PC-9 (cell line): ENCODE measurements around the gene AQP1. TPM values are rescaled to one million over a fixed set of nuclear protein-coding genes. Genes with fewer than 3 reads are reported as not detected.

Experiments
- BruUV-seq: library from RNA; stranded (reverse); fragments of 400-500 nt; replicated peaks from 2 replicates; lab custom pipeline; 2021; lab: Mats Ljungman, UMichigan
- CTCF ChIA-PET: fragments of 300-600 bp; sonication (Branson Sonifier 250); formaldehyde crosslinking; loops from one replicate; lab custom pipeline; 2022; ENCODE audit warnings: antibody characterized with exemption; lab: Charles Lee
- POLR2A ChIA-PET: fragments of 300-600 bp; sonication (Branson Sonifier 250); formaldehyde crosslinking; loops from one replicate; lab custom pipeline; 2022; ENCODE audit warnings: antibody characterized with exemption; ENCODE audit not compliant: unreplicated experiment; lab: Charles Lee
- DNase-seq, 2 experiments: peaks; one replicate each; pipeline versions ENCODE4 v3.0.0 to v3.0.0-alpha.2; 2015 to 2022; ENCODE audit warnings: mixed read lengths in 1 of 2
- H2AFZ ChIP-seq: fragments of 200-600 bp; sonication (generic); 2 replicates; pipeline ENCODE4 v1.8.1; 2017; ENCODE audit warnings: antibody characterized with exemption
- H3F3A ChIP-seq: fragments of 200-600 bp; sonication (generic); 2 replicates; pipeline ENCODE4 v1.8.1; 2017; ENCODE audit warnings: antibody characterized with exemption, mild to moderate bottlenecking, low read depth; ENCODE audit not compliant: insufficient read depth
- H3K27ac ChIP-seq: fragments of 200-600 bp; sonication (generic); 2 replicates; pipeline ENCODE4 v1.6.1; 2016; ENCODE audit warnings: mixed run types
- H3K27me3 ChIP-seq: fragments of 200-600 bp; sonication (generic); 2 replicates; pipeline ENCODE4 v1.6.1; 2016; ENCODE audit warnings: low read depth, mixed run types; ENCODE audit not compliant: insufficient read depth
- H3K36me3 ChIP-seq: fragments of 200-600 bp; sonication (generic); 2 replicates; pipeline ENCODE4 v1.6.1; 2016; ENCODE audit warnings: low read depth, mixed run types
- H3K4me1 ChIP-seq: fragments of 200-600 bp; sonication (generic); replicated peaks from 2 replicates; pipeline ENCODE4 v1.6.1; 2016; ENCODE audit warnings: mixed run types; ENCODE audit not compliant: insufficient read depth
- H3K4me2 ChIP-seq: fragments of 200-600 bp; sonication (generic); 2 replicates; pipeline ENCODE4 v1.6.1; 2017; ENCODE audit warnings: mixed run types
- H3K4me3 ChIP-seq: fragments of 200-600 bp; sonication (generic); 2 replicates; pipeline ENCODE4 v1.6.1; 2016; ENCODE audit warnings: mixed run types
- H3K79me2 ChIP-seq: fragments of 200-600 bp; sonication (generic); 2 replicates; pipeline ENCODE4 v1.6.1; 2017; ENCODE audit warnings: low read depth, mixed run types
- H3K9me2 ChIP-seq: fragments of 200-600 bp; sonication (generic); 2 replicates; pipeline ENCODE4 v1.8.1; 2017; ENCODE audit warnings: mild to moderate bottlenecking; ENCODE audit not compliant: insufficient read depth
- H3K9me3 ChIP-seq: fragments of 200-600 bp; sonication (generic); 2 replicates; pipeline ENCODE4 v1.8.1; 2016; ENCODE audit warnings: low read depth; ENCODE audit not compliant: insufficient read depth
- H4K20me1 ChIP-seq: fragments of 200-600 bp; sonication (generic); 2 replicates; pipeline ENCODE4 v1.8.1; 2017; ENCODE audit not compliant: insufficient read depth
- EZH2 ChIP-seq: fragments of 200-600 bp; sonication (generic); IDR thresholded peaks from 2 replicates; pipeline ENCODE4 v1.8.0; 2017; ENCODE audit warnings: antibody characterized with exemption, low read depth
- intact Hi-C: fragments of 100-400 bp; cut with micrococcal nuclease; formaldehyde crosslinking; loops from one replicate; pipeline ENCODE4 v1.10.0; 2022; ENCODE audit not compliant: unreplicated experiment
- total RNA-seq: library from RNA; stranded (reverse); gene quantifications from 2 replicates; pipeline ENCODE4 v1.2.3, GENCODE V29; 2021
- TF ChIP-seq, protein P1 (sequence below): fragments of 200-600 bp; sonication (generic); conservative IDR thresholded peaks from 2 replicates; pipeline ENCODE4 v1.6.1; 2017; ENCODE audit warnings: mixed run types, antibody characterized with exemption, mild to moderate bottlenecking, moderate library complexity

The AQP1 gene
- total RNA-seq, 1 experiment from 2014 or later, result 4.0 TPM

DNA sequence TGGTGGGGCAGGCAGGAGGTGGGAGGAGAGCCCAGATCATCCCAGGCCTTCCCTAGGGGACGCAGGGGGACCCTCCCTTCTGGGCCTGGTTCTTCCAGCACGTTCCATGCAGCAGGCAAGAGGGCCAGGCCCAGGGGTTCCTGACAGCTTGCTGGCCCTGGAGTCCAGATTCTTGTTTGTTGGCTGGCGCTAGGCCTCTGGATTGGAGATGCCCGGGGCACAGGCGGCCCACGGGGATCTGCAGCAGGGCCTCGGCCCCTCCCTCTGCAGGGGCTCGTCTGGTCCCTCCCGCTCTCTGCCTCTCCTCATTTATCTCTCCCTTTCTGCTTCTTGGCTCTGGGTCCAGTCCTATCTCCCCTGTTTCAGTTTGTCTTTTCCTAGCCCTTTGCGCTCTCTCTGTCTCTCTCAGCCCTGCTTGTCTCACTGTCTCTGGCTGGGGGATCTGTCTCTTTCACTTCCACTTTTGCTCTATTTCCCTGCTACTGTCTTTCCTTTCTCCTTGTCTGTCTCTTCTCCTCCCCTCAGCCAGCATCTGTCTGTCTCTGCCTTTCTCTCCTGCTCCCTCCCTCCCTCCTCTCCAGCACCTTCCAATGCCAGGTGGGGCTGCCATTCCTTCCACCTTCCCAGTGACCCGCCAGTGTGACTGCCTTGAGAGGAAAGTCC is 1.1 kb upstream of the AQP1 start:
- Histone ChIP-seq H4K20me1 (no peaks in the 10 kb centered on the region), H3K27me3 (no peaks in the 10 kb centered on the region), H3K27ac (no peak overlapping the region), H3K9me2 (no peaks in the 10 kb centered on the region), H2AFZ (no peak overlapping the region), H3K79me2 (no peaks in the 10 kb centered on the region), H3K4me1 (peaks cover 35% of the 10 kb centered on the region), H3K9me3 (no peaks in the 10 kb centered on the region), H3K36me3 (no peaks in the 10 kb centered on the region), H3K4me2 (no peak overlapping the region), H3K4me3 (no peak overlapping the region), H3F3A (peaks cover 13% of the 10 kb centered on the region; the same call in 1 of the 2 replicates)
- intact Hi-C loops, result loop anchor here (5.0 kb wide), 1 partner anchor 63 kb away; no protein-coding TSS in a partner anchor
- BruUV-seq, result no TSS peak
- no peak for TF ChIP-seq EZH2
- TF ChIP-seq, protein P1, sequence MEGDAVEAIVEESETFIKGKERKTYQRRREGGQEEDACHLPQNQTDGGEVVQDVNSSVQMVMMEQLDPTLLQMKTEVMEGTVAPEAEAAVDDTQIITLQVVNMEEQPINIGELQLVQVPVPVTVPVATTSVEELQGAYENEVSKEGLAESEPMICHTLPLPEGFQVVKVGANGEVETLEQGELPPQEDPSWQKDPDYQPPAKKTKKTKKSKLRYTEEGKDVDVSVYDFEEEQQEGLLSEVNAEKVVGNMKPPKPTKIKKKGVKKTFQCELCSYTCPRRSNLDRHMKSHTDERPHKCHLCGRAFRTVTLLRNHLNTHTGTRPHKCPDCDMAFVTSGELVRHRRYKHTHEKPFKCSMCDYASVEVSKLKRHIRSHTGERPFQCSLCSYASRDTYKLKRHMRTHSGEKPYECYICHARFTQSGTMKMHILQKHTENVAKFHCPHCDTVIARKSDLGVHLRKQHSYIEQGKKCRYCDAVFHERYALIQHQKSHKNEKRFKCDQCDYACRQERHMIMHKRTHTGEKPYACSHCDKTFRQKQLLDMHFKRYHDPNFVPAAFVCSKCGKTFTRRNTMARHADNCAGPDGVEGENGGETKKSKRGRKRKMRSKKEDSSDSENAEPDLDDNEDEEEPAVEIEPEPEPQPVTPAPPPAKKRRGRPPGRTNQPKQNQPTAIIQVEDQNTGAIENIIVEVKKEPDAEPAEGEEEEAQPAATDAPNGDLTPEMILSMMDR, result no peak
- ChIA-PET POLR2A (no interaction called here), CTCF (no interaction called here)
- no peak for DNase-seq

DNA sequence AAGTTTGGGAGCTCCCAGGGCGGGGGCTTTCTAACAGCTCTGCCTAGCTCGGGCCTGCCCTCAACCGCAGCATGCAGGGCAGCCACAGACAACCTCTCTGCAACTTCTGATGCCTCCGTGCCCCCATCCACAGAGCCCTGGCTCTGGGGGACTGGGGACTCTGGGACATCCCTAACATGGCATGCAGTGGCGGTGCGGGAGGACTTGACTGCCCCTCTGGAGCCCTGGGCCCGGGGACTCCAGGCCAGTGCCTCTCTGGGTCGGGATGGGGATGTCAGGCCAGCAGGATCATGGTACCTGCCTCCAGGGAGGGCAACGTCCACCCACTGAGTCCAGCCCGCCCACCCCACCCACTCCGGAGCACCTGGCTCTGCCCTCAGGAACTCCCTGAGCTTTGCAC is 520 bp upstream of the AQP1 start:
- no peaks in the 10 kb centered on the region for H3K9me2 ChIP-seq
- no TSS peak for BruUV-seq
- H3K79me2 ChIP-seq, result no peaks in the 10 kb centered on the region
- ChIA-PET POLR2A (no interaction called here), CTCF (no interaction called here)
- H3K27ac ChIP-seq, result no peak overlapping the region
- H4K20me1 ChIP-seq, result no peaks in the 10 kb centered on the region
- H3K36me3 ChIP-seq, result no peaks in the 10 kb centered on the region
- peaks cover 35% of the 10 kb centered on the region for H3K4me1 ChIP-seq
- no peak overlapping the region for H3K4me2 ChIP-seq
- no peaks in the 10 kb centered on the region for H3K9me3 ChIP-seq
- no peak for DNase-seq
- H3F3A ChIP-seq, result peaks cover 19% of the 10 kb centered on the region; the same call in 1 of the 2 replicates
- TF ChIP-seq, protein P1, result no peak
- no peak for TF ChIP-seq EZH2
- intact Hi-C loops, result loop anchor here (5.0 kb wide), 1 partner anchor 64 kb away; no protein-coding TSS in a partner anchor
- H3K27me3 ChIP-seq, result no peaks in the 10 kb centered on the region
- H2AFZ ChIP-seq, result no peak overlapping the region
- H3K4me3 ChIP-seq, result no peak overlapping the region

DNA sequence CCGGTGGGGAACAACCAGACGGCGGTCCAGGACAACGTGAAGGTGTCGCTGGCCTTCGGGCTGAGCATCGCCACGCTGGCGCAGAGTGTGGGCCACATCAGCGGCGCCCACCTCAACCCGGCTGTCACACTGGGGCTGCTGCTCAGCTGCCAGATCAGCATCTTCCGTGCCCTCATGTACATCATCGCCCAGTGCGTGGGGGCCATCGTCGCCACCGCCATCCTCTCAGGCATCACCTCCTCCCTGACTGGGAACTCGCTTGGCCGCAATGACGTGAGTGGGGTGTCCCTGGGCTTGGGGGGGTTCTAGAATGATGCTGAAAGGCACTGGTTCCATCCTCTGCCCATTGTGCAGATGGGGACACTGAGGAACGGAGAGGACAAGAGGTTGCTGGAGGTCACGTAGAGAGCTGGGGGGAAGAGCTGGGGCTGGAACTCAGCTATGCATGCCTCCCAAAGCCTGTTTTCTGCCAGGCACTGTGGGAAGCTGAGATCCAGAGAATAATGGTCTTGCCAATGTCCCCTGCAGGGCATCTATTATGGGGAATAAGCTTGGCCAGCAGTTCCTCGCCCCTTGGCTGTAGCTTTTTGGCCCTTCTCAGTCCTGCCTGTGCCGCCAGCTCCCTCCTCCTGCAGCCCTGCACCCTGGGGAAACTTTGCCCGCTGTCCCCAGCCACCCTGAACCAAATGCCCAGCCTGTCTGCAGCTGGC is 523 bp downstream of the AQP1 start:
- H3K9me3 ChIP-seq, result no peaks in the 10 kb centered on the region
- no peak overlapping the region for H2AFZ ChIP-seq
- no peaks in the 10 kb centered on the region for H3K36me3 ChIP-seq
- no peak overlapping the region for H3K27ac ChIP-seq
- no peak for DNase-seq
- H3K79me2 ChIP-seq, result no peaks in the 10 kb centered on the region
- H3F3A ChIP-seq, result peaks cover 23% of the 10 kb centered on the region; the same call in 1 of the 2 replicates
- H3K4me3 ChIP-seq, result no peak overlapping the region
- H3K9me2 ChIP-seq, result no peaks in the 10 kb centered on the region
- CTCF ChIA-PET, result no interaction called here
- BruUV-seq, result no TSS peak
- no peak overlapping the region for H3K4me2 ChIP-seq
- no peaks in the 10 kb centered on the region for H3K27me3 ChIP-seq
- POLR2A ChIA-PET, result no interaction called here
- H4K20me1 ChIP-seq, result no peaks in the 10 kb centered on the region
- TF ChIP-seq, protein P1, result no peak
- TF ChIP-seq EZH2, result no peak
- H3K4me1 ChIP-seq, result peaks cover 30% of the 10 kb centered on the region
- intact Hi-C loops, result loop anchor here (5.0 kb wide), 1 partner anchor 65 kb away; no protein-coding TSS in a partner anchor
